ENCODE data around the gene RFNG.
A peak's percentile ranks its signal among the peaks of the same experiment; 100 is the strongest.
"Not testable (repeated sequence)": the region's sequence is repeated elsewhere in the genome, so short reads cannot be mapped to it uniquely, and the experiment has no call there.

The RFNG gene

GRCh38 chr17:82046903-82047302 is 4.7 kb downstream of the RFNG start:
- no peak overlapping the region for H3K4me3 ChIP-seq (ENCODE audit: low read depth, low read length)

GRCh38 chr17:82045936-82046484 is 5.6 kb downstream of the RFNG start:
- H3K4me3 ChIP-seq (ENCODE audit: low read depth, low read length), result no peak overlapping the region

- no peak overlapping the region for H3K4me3 ChIP-seq (ENCODE audit: low read depth, low read length)
These were observed 8.1 kb downstream of the RFNG start for GRCh38 chr17:82043507-82043906.

GRCh38 chr17:82042649-82043048 is 9.0 kb downstream of the RFNG start:
- no peak overlapping the region for H3K4me3 ChIP-seq (ENCODE audit: low read depth, low read length)

- no peak overlapping the region for H3K4me3 ChIP-seq (ENCODE audit: low read depth, low read length)
These were observed 10.3 kb downstream of the RFNG start for GRCh38 chr17:82041144-82041814.

GRCh38 chr17:82039695-82040299 is 11.8 kb downstream of the RFNG start:
- H3K4me3 ChIP-seq (ENCODE audit: low read depth, low read length), result no peak overlapping the region

GRCh38 chr17:82038796-82039409 is 12.7 kb downstream of the RFNG start:
- H3K4me3 ChIP-seq (ENCODE audit: low read depth, low read length), result not testable (repeated sequence)

- no peak overlapping the region for H3K4me3 ChIP-seq (ENCODE audit: low read depth, low read length)
These were observed 13.8 kb downstream of the RFNG start for GRCh38 chr17:82037889-82038195.

- H3K4me3 ChIP-seq (ENCODE audit: low read depth, low read length), result peak within 1 kb of the TSS; percentile 49
These were observed 14.3 kb downstream of the RFNG start, which contains the start of gene DCXR for GRCh38 chr17:82037092-82037888. Gene DCXR (minus strand): TSS chr17:82037697. CDS start chr17:82037682, 15 bp downstream.

- H3K4me3 ChIP-seq (ENCODE audit: low read depth, low read length), result peak overlapping the region; percentile 49
These were observed 14.9 kb downstream of the RFNG start for GRCh38 chr17:82036634-82037091.

- no peak overlapping the region for H3K4me3 ChIP-seq (ENCODE audit: low read depth, low read length)
These were observed 15.5 kb downstream of the RFNG start for GRCh38 chr17:82035956-82036633.

GRCh38 chr17:82035488-82035887 is 16.1 kb downstream of the RFNG start:
- H3K4me3 ChIP-seq (ENCODE audit: low read depth, low read length), result no peak overlapping the region

GRCh38 chr17:82034371-82035011 is 17.1 kb downstream of the RFNG start:
- H3K4me3 ChIP-seq (ENCODE audit: low read depth, low read length), result no peak overlapping the region

GRCh38 chr17:82033359-82034085 is 18.1 kb downstream of the RFNG start:
- no peak overlapping the region for H3K4me3 ChIP-seq (ENCODE audit: low read depth, low read length)

- H3K4me3 ChIP-seq (ENCODE audit: low read depth, low read length), result peak overlapping the region; percentile 62
These were observed 19.6 kb downstream of the RFNG start for GRCh38 chr17:82031885-82032627.

- H3K4me3 ChIP-seq (ENCODE audit: low read depth, low read length), result peak within 1 kb of the TSS; percentile 62
These were observed 20.2 kb downstream of the RFNG start, which contains the start of gene RAC3 for GRCh38 chr17:82031303-82031884. Gene RAC3 (plus strand): TSS chr17:82031678. CDS start chr17:82031762, 84 bp downstream.

GRCh38 chr17:82030470-82031302 is 20.9 kb downstream of the RFNG start:
- H3K4me3 ChIP-seq (ENCODE audit: low read depth, low read length), result peak overlapping the region; percentile 45

All from iPS-11a (cell line).